GM20000 (cell line): Measurements from ENCODE around the gene ZFYVE27.

Experiments used
- DNase-seq: peaks from one replicate; pipeline ENCODE4 v3.0.0; 2012; ENCODE audit warnings: low spot score
- TF ChIP-seq, protein P1 (sequence below): IDR thresholded peaks from 2 replicates; pipeline ENCODE4 v1.5.1; 2012; ENCODE audit warnings: mild to moderate bottlenecking, control low read depth; ENCODE audit errors: extremely low read depth, missing control alignments

Gene ZFYVE27

DNA sequence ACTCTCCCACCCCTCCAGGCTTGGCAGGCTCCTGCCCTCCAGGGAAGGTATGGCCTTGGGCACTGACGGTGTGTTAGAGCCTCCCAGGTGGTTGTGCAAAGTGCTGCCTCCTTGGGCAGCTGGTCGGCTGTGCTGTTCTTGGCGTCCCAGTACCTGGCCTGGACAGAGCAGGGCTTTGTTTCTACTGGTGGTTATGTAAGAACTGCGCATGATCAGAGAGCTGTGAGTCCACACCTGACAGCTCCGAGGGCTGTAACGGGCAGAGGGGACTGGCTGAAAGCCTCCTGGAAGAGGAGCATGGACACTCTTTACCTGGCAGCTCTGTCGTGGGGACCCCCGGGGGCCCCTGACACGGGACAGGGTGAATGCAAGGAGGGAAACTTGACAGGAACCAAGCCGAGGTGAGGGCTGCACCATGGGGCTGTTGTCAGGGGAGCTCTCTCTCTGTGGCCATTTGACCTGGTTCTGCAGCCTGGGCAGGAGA is 37.9 kb downstream of the ZFYVE27 start:
- TF ChIP-seq, protein P1, sequence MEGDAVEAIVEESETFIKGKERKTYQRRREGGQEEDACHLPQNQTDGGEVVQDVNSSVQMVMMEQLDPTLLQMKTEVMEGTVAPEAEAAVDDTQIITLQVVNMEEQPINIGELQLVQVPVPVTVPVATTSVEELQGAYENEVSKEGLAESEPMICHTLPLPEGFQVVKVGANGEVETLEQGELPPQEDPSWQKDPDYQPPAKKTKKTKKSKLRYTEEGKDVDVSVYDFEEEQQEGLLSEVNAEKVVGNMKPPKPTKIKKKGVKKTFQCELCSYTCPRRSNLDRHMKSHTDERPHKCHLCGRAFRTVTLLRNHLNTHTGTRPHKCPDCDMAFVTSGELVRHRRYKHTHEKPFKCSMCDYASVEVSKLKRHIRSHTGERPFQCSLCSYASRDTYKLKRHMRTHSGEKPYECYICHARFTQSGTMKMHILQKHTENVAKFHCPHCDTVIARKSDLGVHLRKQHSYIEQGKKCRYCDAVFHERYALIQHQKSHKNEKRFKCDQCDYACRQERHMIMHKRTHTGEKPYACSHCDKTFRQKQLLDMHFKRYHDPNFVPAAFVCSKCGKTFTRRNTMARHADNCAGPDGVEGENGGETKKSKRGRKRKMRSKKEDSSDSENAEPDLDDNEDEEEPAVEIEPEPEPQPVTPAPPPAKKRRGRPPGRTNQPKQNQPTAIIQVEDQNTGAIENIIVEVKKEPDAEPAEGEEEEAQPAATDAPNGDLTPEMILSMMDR: no peak
- no peak for DNase-seq

DNA sequence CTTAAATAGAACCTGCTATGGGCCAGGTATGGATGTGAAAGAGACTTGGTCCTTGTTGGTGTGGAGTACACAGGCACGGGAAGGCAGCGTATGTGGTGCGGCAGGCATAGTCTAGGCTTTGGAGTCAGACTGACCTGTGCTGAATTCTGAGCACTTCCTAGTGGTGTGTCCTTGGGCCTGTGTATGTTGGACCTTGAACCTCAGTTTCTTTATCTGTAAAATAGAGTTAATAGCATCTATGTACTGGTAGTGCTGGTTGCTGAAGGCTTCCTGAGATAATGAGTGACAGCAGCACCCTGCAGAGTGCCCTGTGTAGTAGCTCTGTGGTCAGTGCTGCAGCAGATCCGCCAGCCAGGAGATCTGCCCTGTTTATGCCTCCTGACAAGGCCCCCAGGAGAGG is 40.2 kb downstream of the ZFYVE27 start:
- DNase-seq: no peak
- TF ChIP-seq, protein P1: no peak

DNA sequence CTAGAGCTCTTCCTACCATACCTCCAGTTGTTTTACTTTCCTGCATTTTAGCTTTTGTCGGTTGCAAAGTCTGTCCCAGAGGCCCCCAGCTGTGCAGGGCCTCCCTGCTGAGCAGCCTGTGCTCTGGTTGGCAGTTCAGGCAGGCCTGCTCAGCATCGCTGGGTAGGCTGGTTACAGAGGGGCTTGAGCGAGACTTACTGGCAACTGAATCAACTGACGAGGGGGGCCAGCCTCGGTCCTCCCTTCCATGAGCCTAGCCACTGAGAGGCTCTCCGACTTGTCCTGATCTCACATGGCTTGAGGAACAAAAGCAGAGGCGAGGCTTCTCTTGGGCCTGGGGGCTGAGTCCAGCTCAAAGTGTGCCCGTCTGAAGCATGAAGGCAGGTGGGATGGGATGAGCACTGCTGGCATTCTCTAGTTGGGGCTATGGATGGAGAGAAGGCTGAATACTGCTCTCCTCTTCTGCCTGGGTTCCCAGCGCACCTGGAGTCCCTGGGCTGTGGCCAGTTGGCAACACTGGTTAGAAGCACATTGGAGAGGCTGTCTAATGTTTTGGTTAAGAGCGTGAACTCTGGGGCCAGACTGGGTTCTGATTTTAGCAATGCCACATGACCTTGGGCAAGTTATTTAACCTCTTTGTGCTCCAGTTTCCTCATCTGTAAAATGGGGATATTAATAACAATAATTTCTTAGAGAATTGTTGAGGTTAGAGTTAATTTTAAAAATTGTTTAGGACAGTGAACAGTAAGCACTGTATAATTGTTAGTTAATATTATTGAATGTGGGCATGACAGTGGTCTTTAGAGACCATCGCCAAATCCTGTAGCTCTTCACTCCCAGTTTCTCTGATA is 41.7 kb downstream of the ZFYVE27 start:
- DNase-seq: no peak
- TF ChIP-seq, protein P1: no peak

DNA sequence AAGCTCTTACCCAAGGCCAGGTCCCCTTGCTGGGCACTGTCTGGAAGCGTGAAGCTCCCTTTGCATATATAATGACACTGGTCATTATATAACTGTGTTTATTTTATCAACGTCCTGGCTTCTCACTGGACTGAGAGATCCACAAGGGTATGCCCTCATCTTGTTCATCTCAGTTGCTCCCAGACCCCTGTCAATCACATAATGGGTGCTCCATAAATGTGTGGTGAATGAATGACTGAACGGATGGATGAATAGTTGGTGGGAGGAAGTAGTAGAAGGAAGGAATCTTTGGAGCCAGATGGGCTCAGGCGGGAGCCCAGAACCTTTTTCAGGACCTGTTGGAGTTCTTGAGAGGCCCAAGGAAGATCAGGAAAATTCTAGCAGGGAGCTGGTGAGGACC is 42.6 kb downstream of the ZFYVE27 start:
- no peak for DNase-seq
- TF ChIP-seq, protein P1: no peak

DNA sequence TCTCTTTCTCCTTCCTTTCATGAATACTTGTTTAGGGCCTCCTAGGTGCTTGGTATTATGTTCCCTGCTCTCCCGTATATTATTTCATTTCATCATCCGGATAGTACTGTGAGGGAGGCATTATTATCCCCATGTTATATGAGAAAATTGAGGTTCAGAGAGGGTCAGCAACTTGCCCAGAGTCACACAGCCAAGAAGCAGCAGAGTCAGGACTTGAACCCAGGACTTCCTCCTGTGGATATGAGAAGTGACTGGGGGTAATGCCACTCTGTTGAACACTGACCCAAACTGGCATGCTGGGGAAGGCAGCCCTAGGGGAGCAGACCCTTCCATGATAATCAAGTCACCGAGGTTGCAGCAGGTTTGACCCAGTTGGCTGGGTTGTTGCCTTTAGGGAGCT is 43.0 kb downstream of the ZFYVE27 start:
- TF ChIP-seq, protein P1: no peak
- DNase-seq: no peak

DNA sequence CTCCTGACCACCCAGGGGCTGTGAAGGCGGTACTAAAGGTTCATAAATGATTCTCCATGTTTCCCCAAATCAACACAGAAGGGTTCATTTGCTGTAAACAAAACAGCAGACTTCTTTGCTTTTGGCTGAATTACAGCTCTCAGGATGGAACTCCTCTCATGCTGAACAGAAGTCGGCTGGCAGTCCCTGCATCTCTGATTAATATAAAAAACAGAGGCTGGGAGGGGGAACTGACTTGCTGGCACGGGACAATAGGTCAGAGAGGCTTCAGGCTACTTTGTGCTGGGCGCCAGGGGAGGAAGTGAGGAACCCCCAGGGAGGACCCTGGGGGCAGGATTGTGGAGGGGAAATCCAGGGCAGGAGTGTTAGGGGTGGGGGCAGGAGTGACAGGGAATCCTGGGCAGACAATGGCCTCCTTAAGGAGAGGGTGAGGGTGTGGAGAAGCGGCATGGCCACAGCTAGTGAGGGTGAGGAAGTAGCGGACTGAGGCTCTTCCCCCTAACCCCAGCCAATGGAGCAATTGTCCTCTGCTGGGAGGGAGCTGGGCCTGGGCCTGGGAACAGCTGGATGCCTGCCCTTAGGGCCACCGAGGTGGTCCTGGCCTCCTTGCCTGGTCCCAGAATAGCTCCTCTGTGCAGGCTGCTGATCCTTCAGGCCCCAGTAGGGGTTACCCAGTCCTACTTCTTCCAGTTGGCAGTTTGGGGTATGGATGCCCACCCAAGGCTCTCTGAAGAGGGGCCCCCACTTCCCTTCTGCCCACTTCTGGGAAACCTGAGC is 44.1 kb downstream of the ZFYVE27 start:
- DNase-seq: no peak
- TF ChIP-seq, protein P1: no peak
